HG03354 (cell line): ENCODE results near the gene PDE2A.

Source experiments
- ATAC-seq: cut with Tn5 transposase; IDR thresholded peaks from one replicate; pipeline ENCODE4 v1.9.1; 2021; ENCODE audit warnings: mild to moderate bottlenecking; ENCODE audit not compliant: unreplicated experiment, poor library complexity, severe bottlenecking

Gene PDE2A

DNA sequence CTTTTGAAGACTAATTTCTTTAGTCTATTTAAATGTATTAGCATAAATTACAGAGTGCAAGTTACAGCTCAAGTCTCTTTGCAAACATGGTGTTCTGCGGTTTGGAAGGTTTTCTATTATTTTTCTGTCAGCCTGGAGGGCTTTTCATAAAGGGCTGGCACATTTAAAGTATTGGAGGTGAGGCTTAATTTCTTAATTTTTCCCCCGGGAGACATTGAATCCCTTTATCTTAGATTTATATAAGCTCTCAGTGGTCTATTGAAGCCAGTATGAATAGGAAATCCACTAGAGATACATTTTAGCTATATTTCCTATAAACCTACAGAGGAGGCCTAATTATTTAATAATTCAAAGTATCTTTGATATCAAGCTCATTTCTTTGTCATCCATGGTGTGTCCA is 137.2 kb downstream of the PDE2A start:
- ATAC-seq, result no peak

GRCh38 chr11:72535194-72535547 is 139.1 kb downstream of the PDE2A start:
- no peak for ATAC-seq

- ATAC-seq, result no peak
Measured at GRCh38 chr11:72534371-72535193, 139.6 kb downstream of the PDE2A start.

DNA sequence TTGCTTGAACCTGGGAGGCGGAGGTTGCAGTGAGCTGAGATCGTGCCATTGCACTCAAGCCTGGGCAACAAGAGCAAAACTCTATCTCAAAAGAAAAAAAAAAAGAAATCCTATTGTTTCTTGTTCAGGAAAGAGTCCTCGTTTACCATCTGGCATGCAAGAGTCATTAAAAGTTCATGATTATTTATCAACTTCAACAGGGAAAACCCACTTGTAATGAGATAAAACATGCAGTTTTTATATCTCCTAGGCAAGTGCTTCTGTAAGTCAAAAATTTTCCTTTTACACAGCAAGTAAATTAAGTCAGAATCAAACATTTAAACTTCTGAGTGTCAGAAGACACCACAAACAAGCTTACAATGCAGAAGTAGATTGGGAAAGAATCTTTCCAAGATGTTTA is 145.2 kb downstream of the PDE2A start:
- no peak for ATAC-seq

DNA sequence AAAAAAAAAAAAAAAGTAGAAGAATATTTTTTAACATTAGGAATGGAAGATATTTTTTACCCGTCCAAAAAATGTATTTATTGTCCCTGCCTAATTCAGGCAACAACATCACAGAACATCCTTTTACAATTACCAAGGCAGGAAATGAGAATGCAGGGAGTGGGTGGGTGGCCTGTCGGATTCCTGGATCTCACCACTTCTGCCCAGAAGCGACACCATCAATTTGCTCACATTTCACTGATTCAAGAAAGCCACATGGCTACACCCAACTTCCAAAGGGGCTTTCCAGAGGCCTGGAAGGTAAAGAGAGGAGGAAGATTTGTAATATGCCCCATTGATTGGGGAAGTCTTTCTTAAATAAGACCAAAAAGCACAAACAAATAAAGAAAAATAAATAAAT is 146.1 kb downstream of the PDE2A start:
- ATAC-seq, result no peak
